Stimulated activated CD4-positive, alpha-beta T cell treated with anti-CD3 and anti-CD28 coated beads, Interleukin-15, amount 100 ng/mL, for 24 hours (primary cell): ENCODE measurements around the gene OR52B2.
A peak's percentile ranks its signal among the peaks of the same experiment; 100 is the strongest.

Experiments
- DNase-seq: peaks from one replicate; pipeline ENCODE4 v3.0.0-alpha.2; 2020

Gene OR52B2

DNA sequence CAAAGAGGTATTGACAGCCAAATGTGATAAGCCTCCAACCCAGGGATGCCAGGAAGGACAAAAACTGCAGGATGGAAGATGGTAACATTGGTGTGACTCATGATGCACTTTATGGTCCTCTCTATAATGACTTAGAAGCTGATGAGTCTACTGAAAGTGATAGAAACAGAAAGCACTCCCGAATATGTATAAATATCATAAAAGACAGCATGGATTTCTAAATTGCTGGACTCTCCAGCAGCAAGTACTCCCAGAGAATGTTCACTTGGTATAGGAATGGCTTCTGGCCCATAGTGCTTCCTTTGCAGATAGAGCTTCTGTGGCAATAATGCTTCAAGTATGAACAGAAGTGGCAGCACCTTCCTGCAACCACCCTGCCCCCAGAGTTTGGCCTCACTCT, at the start of gene OR52B2:
TSS of gene OR52B2 (minus strand) at position 101 of the 400 bp plus-strand sequence. CDS start at position 101, 0 bp downstream.
- DNase-seq: no peak

DNA sequence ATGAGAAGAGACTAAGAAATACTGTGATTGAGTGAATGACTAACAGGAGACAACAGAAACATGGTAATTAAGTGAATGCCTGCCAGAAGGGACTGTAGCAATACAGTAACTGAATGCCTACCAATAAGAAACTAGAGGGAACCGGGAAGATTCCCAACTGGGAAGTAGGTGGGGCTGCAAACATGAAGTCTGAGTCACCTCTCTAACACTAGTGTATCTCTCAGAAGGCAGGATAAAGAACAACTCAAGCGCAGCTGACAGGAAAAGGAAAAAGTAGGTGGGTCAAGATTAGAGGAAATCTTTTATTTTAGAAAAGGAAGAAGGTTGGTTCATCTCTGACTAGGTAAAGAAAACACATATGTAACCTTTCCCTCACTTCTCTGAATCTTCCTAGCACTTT, 49.2 kb upstream of the OR52B2 start:
- DNase-seq: no peak

DNA sequence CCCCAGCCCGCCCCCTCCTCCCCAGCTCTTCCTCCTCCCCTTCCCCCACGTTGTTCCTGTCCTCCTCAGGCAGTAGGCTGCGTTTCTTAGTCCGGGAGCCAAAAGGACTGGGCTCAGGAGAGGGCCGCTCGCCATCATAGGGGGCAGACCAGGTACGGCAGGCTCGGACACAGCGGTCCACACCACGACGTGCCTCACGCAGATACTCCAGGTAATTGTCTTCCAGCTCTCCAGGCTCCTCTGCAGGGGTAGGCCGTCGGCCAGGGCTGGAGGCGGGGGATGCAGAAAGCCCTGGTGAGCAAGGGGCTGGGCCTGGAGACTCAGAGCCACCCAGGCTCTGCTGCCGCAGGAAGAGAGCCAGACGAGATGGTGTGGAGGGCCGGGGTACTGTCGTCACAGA, 47.6 kb upstream of the OR52B2 start:
- DNase-seq: no peak

DNA sequence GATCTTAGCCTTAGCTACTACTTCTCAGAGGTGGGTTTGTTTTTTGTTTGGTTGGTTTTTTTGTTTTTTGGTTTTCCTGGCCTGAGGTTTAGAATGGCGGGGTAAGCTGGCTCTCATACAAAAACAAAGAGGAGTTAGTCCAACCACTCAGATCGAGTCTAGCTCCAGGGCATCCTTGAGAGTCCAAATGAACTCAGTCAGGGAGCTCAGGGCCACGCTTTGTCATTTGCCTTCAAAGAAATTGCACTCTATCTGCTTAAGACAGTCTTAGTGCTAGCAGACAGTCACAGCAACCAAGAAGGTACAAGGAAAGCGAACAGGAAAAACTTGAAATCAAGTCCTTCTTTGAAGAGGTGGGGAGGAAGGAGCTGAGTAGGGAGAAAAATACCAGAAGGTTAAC, 46.4 kb upstream of the OR52B2 start:
- no peak for DNase-seq

GRCh38 chr11:6214530-6214929, 44.4 kb upstream of the OR52B2 start:
- no peak for DNase-seq

- no peak for DNase-seq
Measured at GRCh38 chr11:6210274-6210955, 40.3 kb upstream of the OR52B2 start.

GRCh38 chr11:6209801-6210200, 39.7 kb upstream of the OR52B2 start:
- DNase-seq: no peak

GRCh38 chr11:6206456-6207180, 36.5 kb upstream of the OR52B2 start:
- no peak for DNase-seq

DNA sequence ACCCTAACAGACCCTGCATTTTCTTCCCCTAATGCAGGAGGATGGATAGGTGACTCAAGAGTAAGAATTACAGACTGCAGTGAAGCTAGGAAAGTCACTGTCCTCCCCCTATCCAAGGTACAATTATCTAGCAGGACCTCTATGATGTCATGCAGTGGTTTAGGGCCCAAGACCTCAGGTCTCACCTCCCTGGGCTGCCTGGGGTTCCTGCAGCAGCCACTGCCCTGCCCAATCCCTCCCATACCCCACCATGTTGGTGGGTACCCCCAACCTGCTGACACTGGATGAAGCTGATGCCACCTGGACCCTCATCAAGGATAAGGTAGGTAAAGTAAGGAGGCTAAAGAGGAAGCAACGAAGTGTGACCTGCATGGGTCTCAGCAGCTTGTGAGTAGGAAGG, 35.2 kb upstream of the OR52B2 start, which contains the start of gene C11orf42:
TSS of gene C11orf42 (plus strand) at position 192 of the 400 bp plus-strand sequence. CDS start at position 251, 59 bp downstream.
- DNase-seq: no peak

DNA sequence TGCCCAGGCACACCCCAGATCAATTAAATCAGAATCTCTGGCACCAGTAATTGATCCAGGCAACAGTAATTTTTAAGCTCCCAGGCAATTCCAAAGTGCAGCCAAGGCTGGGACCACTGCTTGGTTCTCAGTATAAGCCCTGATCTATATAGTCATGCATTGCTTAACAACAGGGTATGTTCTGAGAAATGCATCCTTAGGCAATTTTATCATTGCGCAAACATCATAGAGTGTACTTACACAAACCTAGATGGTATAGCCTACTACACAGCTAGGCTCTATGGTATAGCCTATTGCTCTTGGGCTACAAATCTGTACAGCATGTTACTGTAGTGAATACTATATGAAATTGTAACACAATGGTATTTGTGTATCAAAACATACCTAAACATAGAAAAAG, 34.6 kb upstream of the OR52B2 start:
- DNase-seq: no peak

GRCh38 chr11:6203327-6203726, 33.2 kb upstream of the OR52B2 start:
- peak; percentile 16 for DNase-seq

GRCh38 chr11:6202041-6202440, 31.9 kb upstream of the OR52B2 start:
- no peak for DNase-seq

DNA sequence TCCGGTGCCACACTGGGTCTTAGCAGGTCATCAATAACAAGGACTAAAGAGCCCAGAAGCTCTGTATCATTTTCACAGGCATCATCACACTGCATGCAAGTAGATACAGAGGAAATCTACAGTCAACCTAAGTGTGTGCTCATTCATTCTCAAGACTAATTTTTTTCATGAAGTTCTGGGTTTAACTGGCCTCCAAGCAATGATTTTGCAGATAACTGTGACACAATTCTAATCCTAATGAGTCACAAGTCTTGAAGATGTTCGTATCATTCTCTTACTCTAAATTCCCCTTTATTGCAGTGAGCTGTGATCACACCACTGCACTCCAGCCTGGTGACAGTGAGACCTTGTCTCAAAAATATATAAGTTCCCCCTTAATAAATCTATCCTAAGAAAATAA, 31.4 kb upstream of the OR52B2 start:
- DNase-seq: no peak

DNA sequence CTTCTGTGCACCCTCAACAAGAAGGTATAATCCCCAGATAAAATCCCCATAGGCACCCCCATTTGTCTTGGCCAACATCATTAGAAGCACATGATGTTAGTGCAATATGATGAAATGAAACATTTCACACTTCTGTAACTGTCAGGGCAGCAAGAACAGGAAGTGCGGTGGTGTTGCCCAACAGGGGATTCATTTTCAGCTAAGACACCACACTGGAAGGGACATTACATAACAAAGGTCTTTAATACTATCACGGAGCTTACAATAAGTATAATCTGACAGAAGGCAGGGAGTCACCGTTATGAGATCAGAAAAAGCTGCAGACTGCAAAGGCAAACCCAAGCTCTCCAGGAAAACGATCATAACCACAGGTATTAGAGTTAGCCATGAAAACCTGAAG, 30.8 kb upstream of the OR52B2 start:
- DNase-seq: no peak

- no peak for DNase-seq
Measured at GRCh38 chr11:6199174-6199810, 29.2 kb upstream of the OR52B2 start, which contains the start of gene OR52W1. OR52W1 (plus strand) TSS chr11:6199224; CDS start chr11:6199224, 0 bp downstream.

- DNase-seq: no peak
Measured at GRCh38 chr11:6197466-6198200, 27.5 kb upstream of the OR52B2 start.

DNA sequence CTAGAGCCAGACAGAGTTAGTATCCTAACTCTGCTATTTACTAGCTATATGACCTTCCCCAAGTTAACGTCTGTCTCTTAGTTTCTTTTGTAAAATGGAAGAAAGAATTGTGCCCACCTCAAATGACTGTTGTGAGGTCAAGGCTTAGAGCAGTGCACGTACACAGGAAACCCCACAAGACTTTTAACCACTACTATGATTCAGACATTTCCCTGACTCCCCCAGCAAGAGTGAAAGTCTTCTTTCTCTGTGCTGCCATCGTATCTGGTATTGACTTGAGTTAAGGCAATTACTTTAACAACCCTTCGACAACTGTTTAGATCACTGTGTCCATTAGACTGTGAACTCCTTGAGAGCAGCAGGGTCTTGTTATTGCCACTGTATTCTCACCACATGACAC, 26.3 kb upstream of the OR52B2 start:
- DNase-seq: no peak

GRCh38 chr11:6194065-6194581, 24.0 kb upstream of the OR52B2 start:
- DNase-seq: no peak

- no peak for DNase-seq
Measured at GRCh38 chr11:6191742-6192141, 21.6 kb upstream of the OR52B2 start.

DNA sequence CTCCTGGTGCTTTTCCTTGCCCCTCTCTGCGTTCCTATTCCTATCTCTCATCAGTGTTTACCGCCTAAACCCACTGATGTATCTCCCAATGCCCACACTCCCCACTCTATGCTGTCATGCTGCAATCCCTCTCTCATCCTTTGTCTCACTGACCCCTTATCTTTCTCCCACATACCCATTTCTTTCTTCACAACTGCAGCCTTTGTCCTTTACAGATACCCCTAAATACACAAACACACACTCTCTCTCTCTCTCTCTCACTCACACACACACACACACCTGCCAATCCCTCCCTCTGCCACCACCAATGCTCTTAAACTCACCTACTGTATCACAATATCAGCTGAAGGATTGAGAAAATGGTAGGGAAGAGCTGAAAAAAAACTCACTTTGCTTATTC, 5.3 kb upstream of the OR52B2 start:
- DNase-seq: no peak

- DNase-seq: no peak
Measured at GRCh38 chr11:6156628-6157359, 13.3 kb downstream of the OR52B2 start.

GRCh38 chr11:6152126-6152525, 18.0 kb downstream of the OR52B2 start:
- no peak for DNase-seq
